WTC11 (cell line): ENCODE measurements around the gene TTC33. TPM values are rescaled to one million over a fixed set of nuclear protein-coding genes. Genes with fewer than 3 reads are reported as not detected.
"Not testable (repeated sequence)": the region's sequence is repeated elsewhere in the genome, so short reads cannot be mapped to it uniquely, and the experiment has no call there.

Source experiments
- ATAC-seq: fragments of 200-7000 bp; cut with Tn5 transposase; 2 replicates; pipeline ENCODE4 v1.10.0; 2021; ENCODE audit warnings: mild to moderate bottlenecking, moderate library complexity
- CTCF ChIA-PET: fragments of 300-600 bp; sonication (Branson Sonifier 250); formaldehyde crosslinking; loops from one replicate; lab custom pipeline; 2021; ENCODE audit warnings: antibody characterized with exemption; lab: Charles Lee
- POLR2A ChIA-PET: fragments of 350-600 bp; sonication (Branson Sonifier 250); formaldehyde crosslinking; loops from one replicate; lab custom pipeline; 2021; ENCODE audit warnings: antibody characterized with exemption; lab: Charles Lee
- DNase-seq: peaks from one replicate; pipeline ENCODE4 v3.0.0; 2021; ENCODE audit warnings: low spot score
- H3K27ac Mint-ChIP-seq: 2 replicates; pipeline ENCODE4 v1.8.0; 2021; ENCODE audit warnings: mixed read lengths
- H3K27me3 Mint-ChIP-seq: 2 replicates; pipeline ENCODE4 v1.8.0; 2021; ENCODE audit warnings: low read depth, mild to moderate bottlenecking, moderate library complexity, mixed read lengths
- H3K36me3 Mint-ChIP-seq: 2 replicates; pipeline ENCODE4 v1.8.0; 2021; ENCODE audit warnings: mixed read lengths
- H3K4me1 Mint-ChIP-seq: 2 replicates; pipeline ENCODE4 v1.8.0; 2022; ENCODE audit warnings: mixed read lengths
- H3K4me3 Mint-ChIP-seq: 2 replicates; pipeline ENCODE4 v1.8.0; 2021; ENCODE audit warnings: mild to moderate bottlenecking, moderate library complexity, mixed read lengths
- H3K9me3 Mint-ChIP-seq: 2 replicates; pipeline ENCODE4 v1.8.0; 2021; ENCODE audit warnings: mixed read lengths
- ATF1 ChIP-seq: sonication (generic); formaldehyde crosslinking; IDR thresholded peaks from 2 replicates; pipeline ENCODE4 v1.8.1; 2023; ENCODE audit warnings: mild to moderate bottlenecking, moderate library complexity, missing genetic modification reagents
- ESRRA ChIP-seq: sonication (generic); formaldehyde crosslinking; IDR thresholded peaks from 2 replicates; pipeline ENCODE4 v1.8.1; 2022; ENCODE audit warnings: mild to moderate bottlenecking, missing genetic modification reagents, borderline replicate concordance
- IRF2 ChIP-seq: sonication (generic); formaldehyde crosslinking; IDR thresholded peaks from 2 replicates; pipeline ENCODE4 v1.8.0; 2022; ENCODE audit warnings: low read depth, missing genetic modification reagents, borderline replicate concordance
- JAZF1 ChIP-seq: fragments of 250-450 bp; sonication (Bioruptor Pico); IDR thresholded peaks from 2 replicates; pipeline ENCODE4 v1.9.0; 2021; ENCODE audit warnings: moderate library complexity, mild to moderate bottlenecking, inconsistent platforms
- OVOL2 ChIP-seq: fragments of 250-450 bp; sonication (Bioruptor Pico); IDR thresholded peaks from 2 replicates; pipeline ENCODE4 v1.9.0; 2021; ENCODE audit warnings: mild to moderate bottlenecking, borderline replicate concordance
- ZNF396 ChIP-seq: fragments of 250-450 bp; sonication (Bioruptor Pico); IDR thresholded peaks from 2 replicates; pipeline ENCODE4 v1.8.0; 2021; ENCODE audit warnings: mild to moderate bottlenecking, moderate library complexity, borderline replicate concordance
- ZNF416 ChIP-seq: fragments of 250-450 bp; sonication (Bioruptor Pico); IDR thresholded peaks from 2 replicates; pipeline ENCODE4 v1.9.0; 2021; ENCODE audit warnings: mild to moderate bottlenecking, inconsistent platforms
- ZNF671 ChIP-seq: fragments of 250-450 bp; sonication (Bioruptor Pico); IDR thresholded peaks from 2 replicates; pipeline ENCODE4 v1.8.0; 2021; ENCODE audit warnings: mild to moderate bottlenecking
- total RNA-seq: library from RNA; stranded (reverse); gene quantifications from 3 replicates; pipeline ENCODE4 v1.2.3, GENCODE V29; 2021
- TF ChIP-seq, protein P1 (sequence below): sonication (generic); formaldehyde crosslinking; IDR thresholded peaks from 2 replicates; pipeline ENCODE4 v1.8.1; 2023; ENCODE audit warnings: mild to moderate bottlenecking, missing genetic modification reagents, borderline replicate concordance
- TF ChIP-seq, protein P2 (sequence below): sonication (generic); formaldehyde crosslinking; IDR thresholded peaks from 2 replicates; pipeline ENCODE4 v1.8.1; 2022; ENCODE audit warnings: low read depth, mild to moderate bottlenecking, moderate library complexity, missing genetic modification reagents, borderline replicate concordance
- TF ChIP-seq, protein P3 (sequence below): sonication (generic); formaldehyde crosslinking; IDR thresholded peaks from 2 replicates; pipeline ENCODE4 v1.8.0; 2022; ENCODE audit warnings: mild to moderate bottlenecking, missing genetic modification reagents

The TTC33 gene
- total RNA-seq, 1 experiment from 2014 or later = 9.2 TPM

DNA sequence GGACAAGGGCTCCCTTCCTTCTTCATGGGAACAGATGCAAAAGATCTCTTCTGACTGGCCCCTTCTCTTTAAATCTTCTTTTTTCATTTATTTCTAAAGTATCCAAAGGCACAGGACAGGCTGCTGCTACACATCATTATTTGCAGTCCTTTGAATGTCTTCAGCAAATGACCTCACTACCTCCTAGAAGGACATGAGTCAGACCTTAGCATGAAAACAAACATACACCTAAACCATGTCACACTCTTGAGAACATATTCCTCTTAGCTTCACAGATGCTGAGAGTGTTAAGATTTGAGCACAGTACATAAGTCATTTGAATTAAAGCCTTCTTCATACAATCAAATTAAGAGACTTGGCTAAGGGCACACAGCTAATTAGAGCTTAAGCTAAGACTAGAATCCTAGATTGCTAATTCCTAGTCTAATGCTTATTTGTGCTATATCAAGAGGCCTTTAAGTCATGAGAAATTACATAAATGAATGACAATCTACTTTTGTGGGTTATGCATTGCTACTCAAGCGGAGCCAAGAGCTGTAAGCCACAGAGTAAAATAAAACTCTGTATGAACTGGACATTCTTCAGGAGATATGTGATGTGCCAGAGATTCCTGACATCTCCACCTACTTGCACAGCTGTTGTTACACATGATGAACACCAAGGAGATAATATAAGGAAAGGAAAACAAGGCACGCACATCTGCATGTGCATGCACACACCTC is 185.2 kb downstream of the TTC33 start (continued):
- TF ChIP-seq, protein P1, sequence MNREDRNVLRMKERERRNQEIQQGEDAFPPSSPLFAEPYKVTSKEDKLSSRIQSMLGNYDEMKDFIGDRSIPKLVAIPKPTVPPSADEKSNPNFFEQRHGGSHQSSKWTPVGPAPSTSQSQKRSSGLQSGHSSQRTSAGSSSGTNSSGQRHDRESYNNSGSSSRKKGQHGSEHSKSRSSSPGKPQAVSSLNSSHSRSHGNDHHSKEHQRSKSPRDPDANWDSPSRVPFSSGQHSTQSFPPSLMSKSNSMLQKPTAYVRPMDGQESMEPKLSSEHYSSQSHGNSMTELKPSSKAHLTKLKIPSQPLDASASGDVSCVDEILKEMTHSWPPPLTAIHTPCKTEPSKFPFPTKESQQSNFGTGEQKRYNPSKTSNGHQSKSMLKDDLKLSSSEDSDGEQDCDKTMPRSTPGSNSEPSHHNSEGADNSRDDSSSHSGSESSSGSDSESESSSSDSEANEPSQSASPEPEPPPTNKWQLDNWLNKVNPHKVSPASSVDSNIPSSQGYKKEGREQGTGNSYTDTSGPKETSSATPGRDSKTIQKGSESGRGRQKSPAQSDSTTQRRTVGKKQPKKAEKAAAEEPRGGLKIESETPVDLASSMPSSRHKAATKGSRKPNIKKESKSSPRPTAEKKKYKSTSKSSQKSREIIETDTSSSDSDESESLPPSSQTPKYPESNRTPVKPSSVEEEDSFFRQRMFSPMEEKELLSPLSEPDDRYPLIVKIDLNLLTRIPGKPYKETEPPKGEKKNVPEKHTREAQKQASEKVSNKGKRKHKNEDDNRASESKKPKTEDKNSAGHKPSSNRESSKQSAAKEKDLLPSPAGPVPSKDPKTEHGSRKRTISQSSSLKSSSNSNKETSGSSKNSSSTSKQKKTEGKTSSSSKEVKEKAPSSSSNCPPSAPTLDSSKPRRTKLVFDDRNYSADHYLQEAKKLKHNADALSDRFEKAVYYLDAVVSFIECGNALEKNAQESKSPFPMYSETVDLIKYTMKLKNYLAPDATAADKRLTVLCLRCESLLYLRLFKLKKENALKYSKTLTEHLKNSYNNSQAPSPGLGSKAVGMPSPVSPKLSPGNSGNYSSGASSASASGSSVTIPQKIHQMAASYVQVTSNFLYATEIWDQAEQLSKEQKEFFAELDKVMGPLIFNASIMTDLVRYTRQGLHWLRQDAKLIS (CRISPR knock-in tag) = no peak
- TF ChIP-seq ATF1 (CRISPR knock-in tag) = no peak

DNA sequence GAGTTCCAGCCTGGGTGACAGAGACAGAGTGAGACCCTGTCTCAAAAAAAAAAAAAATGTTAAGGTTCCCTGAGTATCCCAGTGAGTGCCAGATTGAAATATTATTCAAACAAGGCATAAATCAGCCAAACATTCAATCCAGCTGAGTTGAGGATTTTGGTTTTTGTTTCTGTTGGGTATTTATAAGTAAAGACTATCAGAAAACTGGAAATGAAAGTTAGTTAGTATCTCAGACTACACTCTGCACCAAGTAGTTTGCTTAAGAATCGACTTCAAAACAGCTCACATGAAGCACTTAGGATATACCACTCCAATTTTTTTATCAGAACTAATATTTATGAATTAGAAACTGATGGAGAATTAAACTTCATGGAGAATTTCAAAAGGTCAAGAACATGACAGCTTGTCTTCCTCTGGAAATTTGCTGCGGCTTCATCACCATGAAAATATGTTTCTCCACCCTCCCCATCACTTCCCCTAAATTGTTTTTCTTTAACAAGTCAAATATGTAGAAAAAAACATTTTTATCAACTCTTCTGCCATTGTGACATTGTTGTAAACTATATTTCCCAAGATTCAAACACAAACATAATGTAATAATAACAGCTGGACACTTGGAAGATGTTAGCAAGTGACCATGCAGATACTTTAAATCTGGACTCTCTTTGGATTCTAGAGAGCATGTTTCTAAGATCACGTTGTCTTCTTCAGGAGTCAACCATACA is 186.1 kb downstream of the TTC33 start:
- no peak overlapping the region for H3K27ac Mint-ChIP-seq
- H3K9me3 Mint-ChIP-seq = no peaks in the 10 kb centered on the region
- ATAC-seq = no peak
- DNase-seq = no peak
- CTCF ChIA-PET = no interaction called here
- H3K4me1 Mint-ChIP-seq = no peaks in the 10 kb centered on the region
- POLR2A ChIA-PET = no interaction called here
- H3K36me3 Mint-ChIP-seq = no peaks in the 10 kb centered on the region
- H3K4me3 Mint-ChIP-seq = no peak overlapping the region
- TF ChIP-seq OVOL2 (CRISPR knock-in tag) (no peak), ZNF671 (CRISPR knock-in tag) (no peak), ZNF396 (no peak), ESRRA (no peak)
- TF ChIP-seq, protein P2, sequence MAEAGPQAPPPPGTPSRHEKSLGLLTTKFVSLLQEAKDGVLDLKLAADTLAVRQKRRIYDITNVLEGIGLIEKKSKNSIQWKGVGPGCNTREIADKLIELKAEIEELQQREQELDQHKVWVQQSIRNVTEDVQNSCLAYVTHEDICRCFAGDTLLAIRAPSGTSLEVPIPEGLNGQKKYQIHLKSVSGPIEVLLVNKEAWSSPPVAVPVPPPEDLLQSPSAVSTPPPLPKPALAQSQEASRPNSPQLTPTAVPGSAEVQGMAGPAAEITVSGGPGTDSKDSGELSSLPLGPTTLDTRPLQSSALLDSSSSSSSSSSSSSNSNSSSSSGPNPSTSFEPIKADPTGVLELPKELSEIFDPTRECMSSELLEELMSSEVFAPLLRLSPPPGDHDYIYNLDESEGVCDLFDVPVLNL (CRISPR knock-in tag) = no peak
- no peaks in the 10 kb centered on the region; the same call in 1 of the 2 replicates for H3K27me3 Mint-ChIP-seq

DNA sequence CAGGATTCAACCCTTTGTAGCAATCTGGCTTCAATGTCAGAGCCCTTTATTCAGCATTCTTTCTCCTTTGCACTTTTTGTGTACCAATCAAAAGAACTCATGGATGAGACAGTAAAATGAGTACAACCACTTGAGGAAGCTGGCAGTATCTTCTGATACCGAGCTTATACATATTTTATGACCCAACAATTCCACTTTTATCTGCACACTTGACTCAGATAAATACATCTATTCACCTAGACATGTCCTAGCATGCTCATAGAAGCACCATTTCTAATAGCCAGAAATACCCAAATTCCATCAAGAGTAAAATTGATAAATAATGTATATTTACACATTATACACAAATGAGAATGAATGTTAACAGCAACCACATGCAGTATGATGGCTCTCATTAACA is 187.2 kb downstream of the TTC33 start:
- CTCF ChIA-PET = no interaction called here
- ATAC-seq (no peak), DNase-seq (no peak)
- no peaks in the 10 kb centered on the region for H3K4me1 Mint-ChIP-seq
- H3K27ac Mint-ChIP-seq = no peak overlapping the region
- H3K27me3 Mint-ChIP-seq = peaks cover 2% of the 10 kb centered on the region
- TF ChIP-seq ZNF416 (CRISPR knock-in tag) = no peak
- TF ChIP-seq, protein P2 (CRISPR knock-in tag) = no peak
- TF ChIP-seq IRF2 = no peak
- TF ChIP-seq JAZF1 (CRISPR knock-in tag) = no peak
- TF ChIP-seq, protein P3, sequence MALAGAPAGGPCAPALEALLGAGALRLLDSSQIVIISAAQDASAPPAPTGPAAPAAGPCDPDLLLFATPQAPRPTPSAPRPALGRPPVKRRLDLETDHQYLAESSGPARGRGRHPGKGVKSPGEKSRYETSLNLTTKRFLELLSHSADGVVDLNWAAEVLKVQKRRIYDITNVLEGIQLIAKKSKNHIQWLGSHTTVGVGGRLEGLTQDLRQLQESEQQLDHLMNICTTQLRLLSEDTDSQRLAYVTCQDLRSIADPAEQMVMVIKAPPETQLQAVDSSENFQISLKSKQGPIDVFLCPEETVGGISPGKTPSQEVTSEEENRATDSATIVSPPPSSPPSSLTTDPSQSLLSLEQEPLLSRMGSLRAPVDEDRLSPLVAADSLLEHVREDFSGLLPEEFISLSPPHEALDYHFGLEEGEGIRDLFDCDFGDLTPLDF (CRISPR knock-in tag) = no peak
- POLR2A ChIA-PET = no interaction called here
- H3K9me3 Mint-ChIP-seq = no peaks in the 10 kb centered on the region
- H3K4me3 Mint-ChIP-seq = no peak overlapping the region
- H3K36me3 Mint-ChIP-seq = no peaks in the 10 kb centered on the region

DNA sequence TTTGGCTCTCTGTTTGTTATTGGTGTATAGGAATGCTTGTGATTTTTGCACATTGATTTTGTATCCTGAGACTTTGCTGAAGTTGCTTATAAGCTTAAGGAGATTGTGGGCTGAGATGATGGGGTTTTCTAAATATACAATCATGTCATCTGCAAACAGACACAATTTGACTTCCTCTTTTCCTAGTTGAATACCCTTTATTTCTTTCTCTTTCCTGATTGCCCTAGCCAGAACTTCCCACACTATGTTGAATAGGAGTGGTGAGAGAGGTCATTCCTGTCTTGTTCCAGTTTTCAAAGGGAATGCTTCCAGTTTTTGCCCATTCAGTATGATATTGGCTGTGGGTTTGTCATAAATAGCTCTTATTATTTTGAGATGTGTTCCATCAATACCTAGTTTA is 192.6 kb downstream of the TTC33 start:
- H3K27me3 Mint-ChIP-seq, DNase-seq, H3K9me3 Mint-ChIP-seq, ATAC-seq, H3K27ac Mint-ChIP-seq, H3K4me3 Mint-ChIP-seq, POLR2A ChIA-PET, H3K4me1 Mint-ChIP-seq, H3K36me3 Mint-ChIP-seq, CTCF ChIA-PET: not testable (repeated sequence)
